GM03348 (cell line): Measurements from ENCODE around the gene SKAP1.
A peak's percentile ranks its signal among the peaks of the same experiment; 100 is the strongest.

Experiments used
- DNase-seq: peaks from one replicate; pipeline ENCODE4 v3.0.0; 2012; ENCODE audit warnings: low spot score

SKAP1 gene

DNA sequence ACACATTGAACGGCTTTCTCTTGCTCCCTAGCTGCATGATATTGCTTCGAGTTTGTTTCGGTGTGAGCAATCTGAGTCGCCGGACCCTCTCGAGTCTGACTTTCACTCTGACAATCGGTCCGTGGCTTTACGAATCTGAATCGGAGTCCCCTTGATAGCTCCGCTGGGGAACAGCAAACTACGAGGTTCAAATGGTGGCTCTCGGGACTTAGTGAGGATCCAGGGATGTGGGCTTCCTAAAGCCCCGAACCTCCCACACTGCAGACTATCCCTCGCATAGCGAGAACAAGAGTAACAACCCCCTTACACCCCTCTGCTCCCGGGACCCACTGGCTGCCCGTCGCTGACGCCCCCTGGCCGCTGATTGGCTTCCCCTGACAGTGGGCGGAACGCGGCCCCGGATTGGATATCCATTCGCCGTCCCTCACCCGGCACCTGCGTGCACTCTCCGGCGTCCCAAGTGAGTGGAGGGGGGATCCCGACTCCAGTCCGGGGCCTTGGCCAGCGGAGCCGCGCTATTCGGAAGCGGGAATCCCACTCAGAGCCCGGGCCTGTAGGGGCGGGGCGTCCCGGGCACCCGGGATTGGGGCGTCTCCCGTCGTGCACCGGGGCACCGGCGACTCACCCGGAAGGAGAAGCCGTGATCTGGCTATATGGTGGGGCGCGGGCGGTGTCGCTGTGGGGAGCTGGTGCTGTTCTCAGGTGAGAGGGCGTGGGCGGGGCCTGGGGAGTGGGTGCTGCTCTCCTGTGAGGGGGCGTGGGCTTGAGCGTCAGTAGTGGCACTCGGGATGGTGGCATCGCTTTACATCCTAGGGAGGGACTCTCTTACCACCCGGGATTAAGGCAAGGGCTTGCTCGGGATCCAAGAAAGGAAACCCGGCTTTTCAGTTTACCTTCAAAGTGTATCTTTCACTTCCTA lies 322.6 kb downstream of the SKAP1 start, which contains the start of gene SNX11:
Gene SNX11, plus strand, starts transcription at position 630 of the 919 bp plus-strand sequence. CDS start 4,278 bp downstream, outside the sequence.
- peak; percentile 96 for DNase-seq

DNA sequence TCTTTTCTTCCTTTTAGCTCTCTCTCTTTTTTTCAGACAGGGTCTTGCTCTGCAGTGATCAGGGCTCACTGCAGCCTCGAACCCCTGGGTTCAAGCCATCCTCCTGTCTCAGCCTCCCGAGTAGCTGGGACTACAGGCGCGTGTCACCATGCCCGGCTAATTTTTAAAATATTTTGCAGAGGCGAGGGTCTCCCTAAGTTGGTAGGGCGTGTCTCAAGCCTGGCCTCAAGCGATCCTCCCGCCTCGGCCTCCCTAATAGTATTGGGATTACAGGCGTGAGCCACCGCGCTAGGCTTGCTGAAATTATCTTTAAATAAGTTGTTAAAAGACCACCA lies 323.2 kb downstream of the SKAP1 start:
- DNase-seq, result no peak

DNA sequence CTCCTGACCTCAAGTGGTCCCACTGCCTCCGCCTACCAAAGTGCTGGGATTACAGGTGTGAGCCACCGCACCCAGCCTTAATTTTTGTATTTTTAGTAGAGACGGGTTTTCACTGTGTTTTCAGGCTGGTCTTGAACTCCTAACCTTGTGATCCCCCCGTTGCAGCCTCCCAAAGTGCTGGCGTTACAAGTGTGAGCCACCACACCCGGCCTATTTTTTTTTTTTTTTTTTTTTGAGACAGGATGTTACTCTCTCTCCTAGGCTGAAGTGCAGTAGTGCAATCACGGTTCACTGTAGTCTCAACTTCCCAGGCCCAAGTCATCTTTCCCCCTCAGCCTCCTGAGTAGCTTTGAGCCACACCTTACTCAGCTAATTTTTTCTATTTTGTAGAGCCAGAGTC lies 325.6 kb downstream of the SKAP1 start:
- no peak for DNase-seq

DNA sequence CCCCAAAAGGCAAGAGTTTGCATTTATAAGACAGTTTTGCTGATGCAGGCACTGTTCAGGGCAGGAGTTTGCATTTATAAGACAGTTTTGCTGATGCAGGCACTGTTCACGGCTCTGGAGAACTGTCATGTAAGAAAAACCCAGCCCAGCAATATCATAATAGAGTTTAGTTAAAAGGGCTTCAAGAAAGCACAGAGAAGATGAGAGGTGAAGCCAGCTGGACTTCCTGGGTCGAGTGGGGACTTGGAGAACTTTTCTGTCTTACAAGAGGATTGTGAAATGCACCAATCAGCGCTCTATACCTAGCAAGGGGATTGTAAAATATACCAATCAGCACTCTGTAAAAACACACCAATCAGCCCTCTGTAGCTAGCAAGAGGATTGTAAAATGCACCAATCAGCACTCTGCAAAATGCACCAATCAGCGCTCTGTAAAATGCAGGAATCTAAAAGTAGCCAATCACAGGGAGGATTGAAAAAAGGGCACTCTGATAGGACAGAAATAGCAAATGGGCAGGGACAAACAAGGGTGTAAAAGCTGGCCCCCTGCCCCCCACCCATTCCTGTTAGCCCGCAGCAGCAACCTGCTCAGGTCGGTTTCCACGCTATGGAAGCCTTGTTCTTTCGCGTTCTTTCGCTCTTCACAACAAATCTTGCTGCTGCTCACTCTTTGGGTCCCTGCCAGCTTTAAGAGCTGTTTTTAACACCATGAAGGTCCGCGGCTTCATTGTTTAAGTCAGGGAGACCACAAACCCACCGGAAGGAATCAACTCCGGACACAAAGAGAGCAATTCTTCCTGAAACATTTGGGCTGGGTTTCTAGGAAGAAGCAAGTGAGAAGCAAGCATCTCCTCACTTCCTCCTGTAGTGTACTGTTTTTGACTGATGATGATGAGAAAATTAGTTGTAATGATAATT lies 327.0 kb downstream of the SKAP1 start:
- no peak for DNase-seq

DNA sequence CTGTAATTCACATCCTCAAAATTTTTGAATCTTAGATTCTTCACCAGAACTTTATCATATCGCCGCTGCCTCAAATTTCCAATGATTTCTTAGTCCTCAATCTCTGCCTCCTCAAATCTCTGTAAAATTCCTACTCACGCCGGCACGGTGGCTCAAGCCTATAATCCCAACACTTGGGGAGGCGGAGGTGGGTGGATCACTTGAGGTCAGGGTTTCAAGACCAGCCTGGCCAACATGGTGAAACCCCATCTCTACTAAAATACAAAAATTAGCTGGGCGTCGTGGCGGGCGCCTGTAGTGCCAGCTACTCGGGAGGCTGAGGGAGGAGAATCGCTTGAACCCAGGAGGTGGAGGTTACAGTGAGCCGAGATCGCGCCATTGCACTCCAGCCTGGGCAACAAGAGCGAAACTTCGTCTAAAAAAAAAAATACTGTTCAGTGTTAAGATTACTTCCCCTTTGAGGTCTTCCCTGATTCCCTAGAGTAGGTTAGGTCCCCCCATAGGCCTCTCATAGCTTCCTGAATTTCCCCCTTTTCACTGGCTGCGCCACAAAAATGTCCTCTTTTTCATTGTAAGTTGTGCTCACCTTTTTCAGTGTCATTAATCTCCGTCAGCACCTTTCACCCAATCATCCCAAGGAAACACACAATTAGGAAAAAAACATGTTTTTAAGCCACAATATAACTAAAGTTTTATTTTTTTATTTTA lies 327.8 kb downstream of the SKAP1 start:
- DNase-seq, result no peak

DNA sequence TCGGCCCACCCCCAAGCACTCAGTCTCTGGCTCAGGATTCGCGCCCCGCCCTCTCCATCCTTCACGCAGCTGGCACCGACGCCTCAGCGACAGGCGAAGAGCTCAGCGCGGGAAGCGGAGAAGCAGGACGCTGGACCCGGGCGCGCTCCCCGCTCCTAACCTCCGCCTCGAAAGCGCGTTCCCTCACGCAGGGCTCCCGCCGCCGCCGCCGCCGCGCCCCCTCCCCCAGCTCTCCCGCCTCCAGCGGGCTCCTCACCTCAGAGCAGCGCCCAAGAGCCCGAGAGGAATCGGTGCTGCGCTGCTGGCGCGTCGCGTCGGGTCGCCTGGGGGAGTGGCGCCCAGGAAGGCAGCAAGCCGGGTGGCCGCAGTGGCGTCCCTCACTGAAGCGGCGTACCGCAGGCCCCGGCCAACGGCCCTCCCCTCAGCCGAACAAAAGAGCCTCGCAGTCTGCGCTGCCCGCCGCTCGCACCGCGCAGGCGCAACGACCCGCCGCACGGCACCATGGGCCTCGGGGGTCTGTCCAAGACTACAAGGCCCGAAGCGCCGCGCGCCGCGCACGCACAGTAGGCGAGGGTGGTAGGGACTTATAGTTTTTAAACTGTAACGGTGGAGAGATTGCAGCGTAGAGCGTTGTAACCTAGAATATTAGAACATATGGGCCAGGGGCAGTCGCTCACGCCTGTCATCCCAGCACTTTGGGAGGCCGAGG lies 328.8 kb downstream of the SKAP1 start, which contains the start of gene CBX1:
Gene CBX1, minus strand, starts transcription at position 467 of the 709 bp plus-strand sequence. CDS start 24,474 bp downstream, outside the sequence.
- DNase-seq, result peak; percentile 96

DNA sequence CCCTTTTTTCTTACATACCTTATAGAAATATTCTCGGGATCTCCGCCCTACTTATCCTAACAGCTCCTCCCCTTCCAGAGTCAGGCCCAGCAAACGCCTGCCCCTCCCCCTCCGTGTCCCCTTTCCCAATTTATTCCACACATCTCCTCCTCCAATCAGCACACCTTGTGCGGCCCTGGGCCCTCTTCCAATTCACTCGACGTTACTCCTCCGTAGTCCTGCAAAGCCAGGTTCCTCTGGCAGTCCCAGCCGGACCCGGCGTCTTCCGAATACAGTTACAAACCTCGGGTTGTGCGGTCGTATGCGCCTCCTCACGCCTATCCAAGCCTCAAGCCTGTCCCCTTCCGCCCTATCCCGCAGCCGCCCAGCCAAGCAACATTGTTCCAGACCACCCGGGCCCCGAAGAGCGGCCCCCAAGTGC lies 329.4 kb downstream of the SKAP1 start:
- peak; percentile 66 for DNase-seq

DNA sequence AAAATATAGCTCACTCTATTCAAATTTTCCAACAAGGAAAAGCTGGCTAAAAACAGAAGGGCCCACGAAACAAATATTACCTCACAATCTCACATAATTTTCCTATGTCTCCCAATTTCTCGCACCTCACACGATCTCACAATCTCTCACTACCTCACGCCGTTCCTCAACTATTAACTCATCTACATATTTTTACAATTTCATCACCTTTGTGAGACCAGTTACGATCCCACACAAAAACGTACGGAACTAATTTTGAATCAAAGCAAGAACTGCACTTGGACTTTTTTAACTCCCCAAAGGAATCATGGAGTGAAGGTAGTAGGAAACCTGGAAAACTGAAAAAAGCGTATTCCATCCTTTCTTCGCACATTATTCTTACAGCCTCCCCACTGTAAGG lies 329.9 kb downstream of the SKAP1 start:
- peak; percentile 44 for DNase-seq

DNA sequence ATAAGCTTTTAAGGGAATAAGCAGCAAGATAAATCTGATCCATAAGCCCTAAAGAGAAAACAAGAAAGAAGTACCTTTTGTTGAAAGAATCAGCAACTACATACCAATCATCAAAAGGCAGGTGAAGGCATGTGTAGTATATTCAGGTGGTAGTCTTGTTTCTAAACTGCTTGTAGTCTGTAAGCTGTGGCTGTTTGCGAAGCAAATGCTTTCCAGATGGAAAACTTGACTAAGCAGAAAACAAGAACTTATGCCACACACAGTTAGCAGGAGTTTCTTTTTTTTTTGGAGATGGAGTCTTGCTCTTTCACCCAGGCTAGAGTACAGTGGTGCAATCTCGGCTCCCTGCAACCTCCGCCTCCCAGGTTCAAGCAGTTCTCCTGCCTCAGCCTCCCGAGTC lies 334.4 kb downstream of the SKAP1 start:
- DNase-seq, result peak; percentile 25

DNA sequence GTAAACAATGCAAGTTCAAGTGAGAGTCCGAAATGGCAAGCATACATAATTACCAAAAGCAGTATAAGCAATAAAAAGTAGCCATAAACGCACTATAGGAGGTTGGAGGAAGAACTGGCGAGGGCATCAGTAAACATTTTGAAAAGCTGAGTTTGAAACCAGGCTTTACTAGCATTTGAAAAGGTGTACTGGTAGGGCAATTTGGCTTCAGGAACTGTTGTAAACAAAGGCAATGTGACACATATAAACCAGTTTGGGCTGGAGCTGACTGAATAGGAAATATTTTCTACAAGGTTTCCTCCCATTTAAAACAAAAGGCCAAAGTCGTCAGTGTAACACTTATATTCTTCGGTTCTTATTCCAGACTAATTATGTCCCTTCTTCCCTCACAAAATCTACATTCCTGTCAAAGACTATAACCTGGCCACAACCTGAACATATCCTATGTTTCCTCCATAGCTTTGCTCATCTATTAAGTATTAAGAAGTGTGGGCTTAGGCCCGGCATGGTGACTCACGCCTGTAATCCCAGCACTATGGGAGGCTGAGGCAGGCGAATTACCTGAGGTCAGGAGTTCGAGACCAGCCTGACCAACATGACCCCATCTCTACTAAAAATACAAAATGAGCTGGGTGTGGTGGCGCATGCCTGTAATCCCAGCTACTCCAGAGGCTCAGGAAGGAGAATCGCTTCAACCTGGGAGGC lies 336.5 kb downstream of the SKAP1 start:
- DNase-seq, result no peak

DNA sequence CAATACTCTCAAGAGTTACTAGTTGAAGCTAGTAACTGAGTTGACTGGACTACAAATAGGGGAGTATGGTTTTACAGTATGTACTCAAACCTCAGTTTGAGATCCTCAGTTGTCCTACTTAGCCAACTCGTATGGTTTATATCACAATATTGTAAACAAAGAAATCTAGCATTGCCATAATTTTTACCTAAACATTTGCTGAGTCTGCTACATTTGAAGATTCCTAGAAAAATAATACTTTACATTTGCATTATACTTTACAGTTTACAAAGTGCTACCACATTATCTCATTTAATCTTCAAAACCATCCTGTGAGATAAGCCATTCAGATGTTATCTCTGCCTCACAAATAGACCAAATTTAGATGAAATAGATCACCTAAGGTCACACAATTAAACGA lies 345.1 kb downstream of the SKAP1 start:
- DNase-seq, result no peak
